Measurements from ENCODE around the gene CLIC4. TPM values are rescaled to one million over a fixed set of nuclear protein-coding genes. Genes with fewer than 3 reads are reported as not detected.
"Not testable (repeated sequence)": the region's sequence is repeated elsewhere in the genome, so short reads cannot be mapped to it uniquely, and the experiment has no call there.

Gene CLIC4
- total and polyA plus RNA-seq, 8 donors: 53.5 to 372 (median 110) TPM

DNA sequence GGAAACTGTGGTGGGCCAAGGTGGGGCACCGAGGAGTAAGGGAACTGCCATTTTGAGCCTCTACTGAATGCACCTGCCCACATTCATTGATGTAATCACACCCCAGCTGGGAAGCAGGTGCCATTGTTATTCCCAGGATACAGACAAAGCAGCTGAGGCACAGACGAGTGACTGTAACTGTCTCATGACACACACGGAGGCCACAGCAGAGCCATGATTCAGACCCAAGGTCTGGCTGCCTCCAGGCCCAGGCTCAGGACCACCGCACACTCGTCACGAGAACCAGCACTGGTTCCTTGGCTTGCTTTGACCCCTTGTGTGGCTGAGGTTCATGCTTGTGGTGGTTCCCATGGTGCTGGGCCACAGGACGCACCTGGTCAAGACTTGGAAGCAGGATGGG, 45.6 kb upstream of the CLIC4 start:
- TF ChIP-seq, protein P1, sequence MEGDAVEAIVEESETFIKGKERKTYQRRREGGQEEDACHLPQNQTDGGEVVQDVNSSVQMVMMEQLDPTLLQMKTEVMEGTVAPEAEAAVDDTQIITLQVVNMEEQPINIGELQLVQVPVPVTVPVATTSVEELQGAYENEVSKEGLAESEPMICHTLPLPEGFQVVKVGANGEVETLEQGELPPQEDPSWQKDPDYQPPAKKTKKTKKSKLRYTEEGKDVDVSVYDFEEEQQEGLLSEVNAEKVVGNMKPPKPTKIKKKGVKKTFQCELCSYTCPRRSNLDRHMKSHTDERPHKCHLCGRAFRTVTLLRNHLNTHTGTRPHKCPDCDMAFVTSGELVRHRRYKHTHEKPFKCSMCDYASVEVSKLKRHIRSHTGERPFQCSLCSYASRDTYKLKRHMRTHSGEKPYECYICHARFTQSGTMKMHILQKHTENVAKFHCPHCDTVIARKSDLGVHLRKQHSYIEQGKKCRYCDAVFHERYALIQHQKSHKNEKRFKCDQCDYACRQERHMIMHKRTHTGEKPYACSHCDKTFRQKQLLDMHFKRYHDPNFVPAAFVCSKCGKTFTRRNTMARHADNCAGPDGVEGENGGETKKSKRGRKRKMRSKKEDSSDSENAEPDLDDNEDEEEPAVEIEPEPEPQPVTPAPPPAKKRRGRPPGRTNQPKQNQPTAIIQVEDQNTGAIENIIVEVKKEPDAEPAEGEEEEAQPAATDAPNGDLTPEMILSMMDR (IDR thresholded peaks at IDR 0.05): no peak
- TF ChIP-seq EP300 (IDR thresholded peaks at IDR 0.05): no peak
- TF ChIP-seq POLR2AphosphoS5 (IDR thresholded peaks at IDR 0.05): no peak
- TF ChIP-seq POLR2A (IDR thresholded peaks at IDR 0.05): no peak
- Histone ChIP-seq H3K9me3 (no peaks in the 10 kb centered on the region), H3K4me1 (peaks cover 0 to 16% (median 6%) of the 10 kb centered on the region in 4 donors), H3K36me3 (no peaks in the 10 kb centered on the region), H3K27me3 (no peaks in the 10 kb centered on the region), H3K4me3 (no peak overlapping the region), H3K27ac (no peak overlapping the region)
- intact Hi-C loops (cut with DNase I; ENCODE audit: low total_unique reads): no loop called here
- no peak for DNase-seq
- 70 to 86% (median 84%) methylated on average over 7 of the region's 7 CpGs for WGBS, 5 donors

DNA sequence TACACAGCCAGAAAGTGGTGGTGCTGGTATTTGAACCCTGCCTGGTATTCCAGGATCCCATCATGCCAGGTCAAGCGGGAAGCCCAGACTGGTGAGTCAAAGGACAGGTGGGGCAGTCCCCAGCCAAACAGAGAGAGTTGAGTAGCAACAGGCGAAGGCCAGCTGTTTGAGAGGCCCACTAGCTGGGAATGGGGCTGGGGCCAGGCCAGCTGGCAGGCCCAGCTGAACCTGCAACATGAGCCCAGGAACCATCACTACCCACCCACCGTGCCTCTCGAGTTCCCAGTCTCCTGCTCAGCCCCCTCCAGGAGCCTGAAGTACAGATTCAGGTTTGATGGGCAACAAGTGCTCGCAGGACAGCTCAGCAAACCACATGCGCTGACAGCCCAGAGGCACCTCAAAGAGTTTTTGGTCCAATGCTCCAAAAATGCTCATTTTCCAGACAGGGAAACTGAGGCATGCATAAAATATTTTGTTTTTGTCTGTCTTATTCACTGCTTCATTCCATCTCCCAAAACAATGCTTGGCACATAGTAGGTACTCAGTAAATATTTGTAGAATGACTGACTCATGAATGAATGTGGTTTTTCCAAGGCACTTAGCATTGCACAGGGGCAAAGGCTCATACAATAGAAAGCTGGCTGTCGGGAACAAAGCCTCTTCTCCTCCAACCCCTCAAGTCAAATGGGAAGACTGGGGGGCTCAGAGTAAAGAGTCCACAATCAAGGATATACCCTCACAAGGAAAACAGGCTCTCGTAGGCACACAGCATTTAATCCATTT, 42.5 kb upstream of the CLIC4 start:
- Histone ChIP-seq H3K36me3 (no peaks in the 10 kb centered on the region), H3K4me3 (no peak overlapping the region), H3K4me1 (peaks cover 10 to 20% (median 17%) of the 10 kb centered on the region in 4 donors), H3K27ac (no peak overlapping the region), H3K9me3 (no peaks in the 10 kb centered on the region), H3K27me3 (no peaks in the 10 kb centered on the region)
- WGBS, 5 donors: 79 to 89% (median 85%) methylated on average over 8 of the region's 8 CpGs
- peak in 1 of 2 donors; percentile 62 for DNase-seq
- intact Hi-C loops (cut with DNase I; ENCODE audit: low total_unique reads): no loop called here
- TF ChIP-seq POLR2AphosphoS5 (IDR thresholded peaks at IDR 0.05): no peak
- TF ChIP-seq, protein P1 (IDR thresholded peaks at IDR 0.05): no peak
- TF ChIP-seq POLR2A (IDR thresholded peaks at IDR 0.05): no peak
- no peak for TF ChIP-seq EP300 (IDR thresholded peaks at IDR 0.05)

DNA sequence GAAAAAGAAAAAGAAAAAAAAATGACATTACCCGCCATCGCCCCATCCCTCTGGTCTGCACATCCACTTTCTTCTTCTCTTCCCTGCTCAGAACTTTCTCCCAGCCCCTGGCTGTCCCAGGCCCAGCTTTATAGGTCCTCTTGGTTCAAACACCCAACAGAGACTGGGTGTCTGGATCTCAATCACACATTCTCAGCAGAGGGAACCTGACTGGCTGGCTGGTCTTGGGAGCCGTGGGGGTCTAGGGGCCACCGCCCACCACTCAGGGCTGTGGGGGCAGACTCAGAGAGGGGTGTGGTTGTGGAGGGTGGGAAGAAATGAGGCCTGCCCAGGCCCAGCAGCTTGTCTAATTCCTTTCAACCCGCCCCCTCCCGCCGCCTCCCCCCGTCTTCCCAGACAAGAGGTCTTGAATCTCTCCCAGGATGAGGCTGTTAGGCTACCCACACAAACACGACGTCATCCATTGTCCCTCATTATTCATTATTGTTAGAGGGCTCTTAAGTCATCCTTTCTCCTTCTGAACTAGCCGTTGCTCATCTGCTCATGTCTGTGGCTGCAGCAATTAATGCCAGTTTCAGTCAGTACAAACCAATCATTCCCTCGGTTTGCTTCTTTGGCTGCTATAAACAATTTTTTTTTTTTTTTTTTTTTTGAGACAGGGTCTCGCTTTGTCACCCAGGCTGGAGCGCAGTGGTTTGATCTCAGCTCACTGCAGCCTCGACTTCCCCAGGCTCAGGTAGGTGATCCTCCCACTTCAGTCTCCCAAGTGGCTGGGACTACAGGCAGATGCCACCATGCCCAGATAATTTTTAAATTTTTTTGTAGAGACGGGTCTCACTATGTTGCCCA, 40.6 kb upstream of the CLIC4 start:
- Histone ChIP-seq H3K4me3 (peak overlapping the region in 1 of 4 donors; percentile 40), H3K27me3 (no peaks in the 10 kb centered on the region), H3K9me3 (no peaks in the 10 kb centered on the region), H3K36me3 (no peaks in the 10 kb centered on the region), H3K27ac (peak overlapping the region; percentile 61 to 78 (median 73)), H3K4me1 (peaks cover 10 to 20% (median 17%) of the 10 kb centered on the region in 4 donors)
- TF ChIP-seq, protein P1 (IDR thresholded peaks at IDR 0.05): no peak
- TF ChIP-seq EP300 (IDR thresholded peaks at IDR 0.05): no peak
- no peak for TF ChIP-seq POLR2A (IDR thresholded peaks at IDR 0.05)
- no peak for TF ChIP-seq POLR2AphosphoS5 (IDR thresholded peaks at IDR 0.05)
- intact Hi-C loops (cut with DNase I; ENCODE audit: low total_unique reads): no loop called here
- 71 to 79% (median 76%) methylated on average over 13 to 16 of the region's 16 CpGs for WGBS, 5 donors
- peak in 1 of 2 donors; percentile 78 for DNase-seq

DNA sequence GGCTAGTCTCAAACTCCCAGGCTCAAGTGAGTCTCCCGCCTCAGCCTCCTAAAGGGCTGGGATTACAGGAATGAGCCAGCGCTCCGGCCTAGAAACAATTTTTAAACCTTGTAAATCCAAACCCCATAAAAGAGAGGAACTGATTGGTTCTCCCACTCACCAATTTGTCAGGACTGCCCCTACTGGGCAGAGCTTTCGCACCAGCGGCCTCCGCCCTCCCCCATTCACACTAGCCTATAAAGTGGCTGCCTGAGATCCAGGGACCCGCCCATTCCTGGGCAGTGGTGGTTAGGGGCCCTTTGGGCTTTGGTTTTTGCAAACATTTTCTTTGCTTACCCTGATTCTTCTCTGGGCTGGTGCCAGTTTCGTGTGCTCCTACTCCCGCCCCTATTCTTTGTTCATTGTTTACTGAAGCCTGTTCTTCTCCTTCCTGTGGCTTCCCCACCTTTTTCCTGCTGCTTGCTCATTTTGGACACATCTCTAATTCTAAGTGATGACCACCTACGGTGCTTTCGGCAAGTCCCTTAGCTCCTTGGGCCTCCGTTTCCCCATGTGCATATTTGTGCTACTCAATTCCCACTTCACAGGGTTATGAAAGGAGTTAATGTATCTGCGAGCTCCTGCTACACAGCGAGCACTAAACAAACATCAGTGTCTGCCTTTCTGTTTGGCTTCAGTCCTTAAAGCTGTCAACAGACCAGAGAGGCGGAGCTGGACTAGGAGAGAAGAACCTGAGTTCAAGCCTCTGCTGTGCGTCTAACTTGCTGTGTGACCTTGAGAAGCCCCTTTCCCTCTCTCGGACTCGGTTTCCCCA, 39.8 kb upstream of the CLIC4 start:
- WGBS, 5 donors: 12 to 29% (median 19%) methylated on average over 18 of the region's 18 CpGs
- TF ChIP-seq, protein P1 (IDR thresholded peaks at IDR 0.05): no peak
- TF ChIP-seq POLR2A (IDR thresholded peaks at IDR 0.05) (no peak), POLR2AphosphoS5 (IDR thresholded peaks at IDR 0.05) (peak in 1 of 3 donors; percentile 39)
- H3K4me1 ChIP-seq: peaks cover 10 to 20% (median 17%) of the 10 kb centered on the region in 4 donors
- H3K27ac ChIP-seq: peak overlapping the region; percentile 61 to 78 (median 73)
- H3K27me3 ChIP-seq: no peaks in the 10 kb centered on the region
- DNase-seq: peak; percentile 85 to 96
- H3K4me3 ChIP-seq: peak overlapping the region; percentile 12 to 42 (median 34)
- no peaks in the 10 kb centered on the region for H3K36me3 ChIP-seq
- intact Hi-C loops (cut with DNase I; ENCODE audit: low total_unique reads): no loop called here
- no peaks in the 10 kb centered on the region for H3K9me3 ChIP-seq

DNA sequence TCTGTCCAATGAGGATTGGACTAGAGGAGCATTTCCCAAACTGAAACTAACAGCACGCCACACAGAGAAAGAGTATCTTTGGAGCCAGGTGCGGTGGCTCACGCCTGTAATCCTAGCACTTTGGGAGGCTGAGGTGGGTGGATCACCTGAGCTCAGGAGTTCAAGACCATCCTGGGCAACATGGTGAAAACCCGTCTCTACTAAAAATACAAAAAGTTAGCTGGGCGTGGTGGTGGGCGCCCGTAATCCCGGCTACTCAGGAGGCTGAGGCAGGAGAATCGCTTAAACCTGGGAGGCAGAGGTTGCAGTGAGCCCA, 39.2 kb upstream of the CLIC4 start:
- intact Hi-C loops (cut with DNase I; ENCODE audit: low total_unique reads): not testable (repeated sequence)

More for the DNA sequence above, 39.2 kb upstream of the CLIC4 start:
- not testable (repeated sequence) for H3K27me3 ChIP-seq, DNase-seq, H3K36me3 ChIP-seq, H3K9me3 ChIP-seq
- Histone ChIP-seq H3K4me3 (peak overlapping the region; percentile 12 to 42 (median 34)), H3K4me1 (peaks cover 10 to 20% (median 17%) of the 10 kb centered on the region in 4 donors), H3K27ac (peak overlapping the region; percentile 39 to 78 (median 73))
- 88 to 94% (median 90%) methylated on average over 9 of the region's 9 CpGs for WGBS, 5 donors
